HG03520 (cell line): ENCODE results near the gene TAGLN3.
A peak's percentile ranks its signal among the peaks of the same experiment; 100 is the strongest.

Source experiments
- ATAC-seq: cut with Tn5 transposase; IDR thresholded peaks from one replicate; pipeline ENCODE4 v1.9.1; 2021; ENCODE audit warnings: mild to moderate bottlenecking, moderate library complexity; ENCODE audit not compliant: unreplicated experiment

The TAGLN3 gene

GRCh38 chr3:111998636-111999483, at the start of gene TAGLN3:
Gene TAGLN3, plus strand, starts transcription at chr3:111998922. Its CDS starts 501 bp downstream, at chr3:111999423.
- no peak for ATAC-seq

GRCh38 chr3:111949712-111950111, 49.0 kb upstream of the TAGLN3 start:
- no peak for ATAC-seq

- no peak for ATAC-seq
Measured at GRCh38 chr3:111951032-111951431, 47.7 kb upstream of the TAGLN3 start.

- ATAC-seq: no peak
Measured at GRCh38 chr3:111952086-111952485, 46.6 kb upstream of the TAGLN3 start.

- ATAC-seq: no peak
Measured at GRCh38 chr3:111952866-111953450, 45.8 kb upstream of the TAGLN3 start.

GRCh38 chr3:111954228-111954990, 44.3 kb upstream of the TAGLN3 start:
- ATAC-seq: no peak

- ATAC-seq: no peak
Measured at GRCh38 chr3:111955876-111956275, 42.8 kb upstream of the TAGLN3 start.

- ATAC-seq: no peak
Measured at GRCh38 chr3:111956449-111956848, 42.3 kb upstream of the TAGLN3 start.

GRCh38 chr3:111956995-111957734, 41.6 kb upstream of the TAGLN3 start:
- ATAC-seq: no peak

GRCh38 chr3:111961461-111962164, 37.1 kb upstream of the TAGLN3 start:
- ATAC-seq: no peak

- no peak for ATAC-seq
Measured at GRCh38 chr3:111963424-111963823, 35.3 kb upstream of the TAGLN3 start.

GRCh38 chr3:111965484-111965883, 33.2 kb upstream of the TAGLN3 start:
- no peak for ATAC-seq

GRCh38 chr3:111967068-111967467, 31.7 kb upstream of the TAGLN3 start:
- no peak for ATAC-seq

- peak; percentile 89 for ATAC-seq
Measured at GRCh38 chr3:111967651-111968274, 31.0 kb upstream of the TAGLN3 start.

GRCh38 chr3:111968319-111969054, 30.2 kb upstream of the TAGLN3 start:
- no peak for ATAC-seq

GRCh38 chr3:111970376-111970775, 28.3 kb upstream of the TAGLN3 start:
- ATAC-seq: no peak

- ATAC-seq: no peak
Measured at GRCh38 chr3:111971533-111972130, 27.1 kb upstream of the TAGLN3 start.

GRCh38 chr3:111972891-111973290, 25.8 kb upstream of the TAGLN3 start:
- ATAC-seq: no peak

GRCh38 chr3:111975131-111975530, 23.6 kb upstream of the TAGLN3 start:
- ATAC-seq: no peak
